ENCODE data around the gene CDX1.

The CDX1 gene

DNA sequence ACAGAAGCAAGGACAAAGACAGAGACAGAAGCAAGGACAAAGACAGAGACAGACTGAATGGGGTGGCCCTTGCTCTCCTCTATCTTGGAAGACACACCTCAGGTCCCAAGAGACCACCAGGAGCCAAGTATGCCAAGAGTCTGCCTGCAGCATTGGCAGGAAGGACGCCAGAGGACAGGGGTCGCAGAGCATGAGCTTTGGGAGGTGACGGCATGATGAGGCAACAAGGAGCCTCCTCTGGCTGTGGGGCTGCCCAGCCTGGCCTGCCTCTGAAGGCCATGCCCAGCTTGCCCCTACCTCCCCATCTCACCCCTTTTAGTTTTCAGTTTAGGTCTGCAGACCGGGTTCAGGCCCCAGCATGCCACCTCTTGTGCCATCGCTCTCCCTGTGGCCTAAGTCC is 28.6 kb upstream of the CDX1 start:
- Histone ChIP-seq H3K4me3 (ENCODE audit: low read depth, low read length) (no peak overlapping the region), H3K36me3 (peaks cover 7% of the 10 kb centered on the region), H3K4me1 (peaks cover 42% of the 10 kb centered on the region)

GRCh38 chr5:150138551-150139265 is 27.9 kb upstream of the CDX1 start:
- Histone ChIP-seq H3K9me3 (no peaks in the 10 kb centered on the region), H3K27me3 (no peaks in the 10 kb centered on the region), H3K4me1 (peaks cover 49% of the 10 kb centered on the region), H3K4me3 (ENCODE audit: low read depth, low read length) (no peak overlapping the region), H3K36me3 (peaks cover 7% of the 10 kb centered on the region)
- TF ChIP-seq, protein P1, sequence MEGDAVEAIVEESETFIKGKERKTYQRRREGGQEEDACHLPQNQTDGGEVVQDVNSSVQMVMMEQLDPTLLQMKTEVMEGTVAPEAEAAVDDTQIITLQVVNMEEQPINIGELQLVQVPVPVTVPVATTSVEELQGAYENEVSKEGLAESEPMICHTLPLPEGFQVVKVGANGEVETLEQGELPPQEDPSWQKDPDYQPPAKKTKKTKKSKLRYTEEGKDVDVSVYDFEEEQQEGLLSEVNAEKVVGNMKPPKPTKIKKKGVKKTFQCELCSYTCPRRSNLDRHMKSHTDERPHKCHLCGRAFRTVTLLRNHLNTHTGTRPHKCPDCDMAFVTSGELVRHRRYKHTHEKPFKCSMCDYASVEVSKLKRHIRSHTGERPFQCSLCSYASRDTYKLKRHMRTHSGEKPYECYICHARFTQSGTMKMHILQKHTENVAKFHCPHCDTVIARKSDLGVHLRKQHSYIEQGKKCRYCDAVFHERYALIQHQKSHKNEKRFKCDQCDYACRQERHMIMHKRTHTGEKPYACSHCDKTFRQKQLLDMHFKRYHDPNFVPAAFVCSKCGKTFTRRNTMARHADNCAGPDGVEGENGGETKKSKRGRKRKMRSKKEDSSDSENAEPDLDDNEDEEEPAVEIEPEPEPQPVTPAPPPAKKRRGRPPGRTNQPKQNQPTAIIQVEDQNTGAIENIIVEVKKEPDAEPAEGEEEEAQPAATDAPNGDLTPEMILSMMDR (IDR thresholded peaks at IDR 0.05; ENCODE audit: low read depth, low read length), result no peak
- no peak for DNase-seq

More for the DNA sequence above, 28.6 kb upstream of the CDX1 start:
- TF ChIP-seq, protein P1 (IDR thresholded peaks at IDR 0.05; ENCODE audit: low read depth, low read length), result no peak
- no peak for DNase-seq
- H3K9me3 ChIP-seq, result no peaks in the 10 kb centered on the region
- no peaks in the 10 kb centered on the region for H3K27me3 ChIP-seq

DNA sequence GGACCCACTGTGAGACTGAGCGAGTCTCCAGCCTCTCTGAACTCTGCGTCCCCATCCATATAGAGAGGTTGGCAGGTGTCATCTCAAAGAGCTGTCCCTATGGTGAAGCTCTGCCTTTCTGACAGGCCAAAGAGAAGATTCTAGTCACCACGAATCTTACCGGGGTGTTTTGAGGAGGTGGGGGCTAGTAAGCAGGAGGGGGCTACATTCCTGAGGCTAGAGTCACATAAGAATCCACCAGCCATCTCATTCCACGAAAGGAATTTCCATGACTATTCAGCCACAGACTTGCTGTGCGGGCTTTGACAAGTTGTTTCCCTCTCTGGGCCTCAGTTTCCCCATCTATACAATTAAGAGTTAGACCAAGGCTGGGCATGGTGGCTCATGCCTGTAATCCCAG is 27.2 kb upstream of the CDX1 start:
- no peaks in the 10 kb centered on the region for H3K27me3 ChIP-seq
- peaks cover 7% of the 10 kb centered on the region for H3K36me3 ChIP-seq
- DNase-seq, result no peak
- peaks cover 55% of the 10 kb centered on the region for H3K4me1 ChIP-seq
- no peaks in the 10 kb centered on the region for H3K9me3 ChIP-seq
- H3K4me3 ChIP-seq (ENCODE audit: low read depth, low read length), result no peak overlapping the region
- TF ChIP-seq, protein P1 (IDR thresholded peaks at IDR 0.05; ENCODE audit: low read depth, low read length), result no peak

GRCh38 chr5:150140830-150141229 is 25.7 kb upstream of the CDX1 start:
- no peaks in the 10 kb centered on the region for H3K9me3 ChIP-seq
- H3K36me3 ChIP-seq, result peaks cover 3% of the 10 kb centered on the region; the same call in 1 of the 2 replicates
- DNase-seq, result no peak
- peaks cover 67% of the 10 kb centered on the region for H3K4me1 ChIP-seq
- no peaks in the 10 kb centered on the region for H3K27me3 ChIP-seq
- H3K4me3 ChIP-seq (ENCODE audit: low read depth, low read length), result no peak overlapping the region
- TF ChIP-seq, protein P1 (IDR thresholded peaks at IDR 0.05; ENCODE audit: low read depth, low read length), result no peak

DNA sequence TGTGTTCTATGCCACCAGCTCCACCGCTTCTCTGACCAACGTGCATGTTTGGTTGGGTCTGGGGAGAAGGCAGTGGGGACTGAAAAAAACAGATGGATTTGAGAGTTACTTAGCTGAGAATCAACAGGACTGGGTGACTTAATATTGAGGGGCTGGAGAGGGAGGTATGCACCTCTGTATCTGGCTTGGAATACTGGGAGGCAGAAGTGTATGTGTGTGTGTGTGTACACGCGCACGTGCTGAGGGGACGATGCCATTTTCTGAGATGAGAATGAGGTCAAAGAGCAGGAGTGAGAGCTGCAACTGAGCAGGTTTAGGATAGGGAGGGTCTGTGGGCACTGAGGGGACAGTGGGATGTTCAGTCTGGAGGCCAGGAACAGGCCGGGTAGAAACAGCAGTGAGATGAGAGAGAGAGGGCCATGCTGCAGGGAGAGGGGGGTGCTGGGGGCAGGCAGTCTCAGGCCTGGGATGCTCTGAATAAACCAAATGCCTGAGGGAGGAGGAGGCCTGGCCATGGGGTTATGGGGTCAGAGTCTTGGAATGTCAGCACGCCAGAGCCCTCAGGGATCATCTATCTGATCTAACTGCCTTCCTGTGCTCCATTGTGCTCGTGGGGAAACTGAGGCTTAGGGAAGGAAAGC is 24.9 kb upstream of the CDX1 start:
- DNase-seq, result no peak
- Histone ChIP-seq H3K4me1 (peaks cover 67% of the 10 kb centered on the region), H3K9me3 (no peaks in the 10 kb centered on the region), H3K4me3 (ENCODE audit: low read depth, low read length) (no peak overlapping the region), H3K36me3 (peaks cover 3% of the 10 kb centered on the region; the same call in 1 of the 2 replicates), H3K27me3 (no peaks in the 10 kb centered on the region)
- TF ChIP-seq, protein P1 (IDR thresholded peaks at IDR 0.05; ENCODE audit: low read depth, low read length), result no peak
